Mucosa of descending colon (tissue), 3 donors: Measurements from ENCODE around the gene POLR3H. TPM values are rescaled to one million over a fixed set of nuclear protein-coding genes. Genes with fewer than 3 reads are reported as not detected.

ENCODE experiments used
- ATAC-seq: fragments of 200-7000 bp; cut with Tn5 transposase; one replicate; pipeline ENCODE4 v1.9.1; 2020; ENCODE audit warnings: mild to moderate bottlenecking, moderate library complexity
- DNase-seq, 3 donors: peaks; one replicate each; pipeline ENCODE4 v3.0.0-alpha.2; 2020
- H3K36me3 ChIP-seq: fragments of 200-600 bp; one replicate; pipeline ENCODE4 v1.8.0; 2021; ENCODE audit warnings: low read depth, mild to moderate bottlenecking
- H3K4me1 ChIP-seq: fragments of 200-600 bp; one replicate; pipeline ENCODE4 v1.8.0; 2021; ENCODE audit warnings: low read depth, mild to moderate bottlenecking
- H3K4me3 ChIP-seq: fragments of 200-600 bp; one replicate; pipeline ENCODE4 v1.8.0; 2021; ENCODE audit warnings: mild to moderate bottlenecking
- H3K9me3 ChIP-seq: fragments of 200-600 bp; one replicate; pipeline ENCODE4 v1.8.0; 2021; ENCODE audit warnings: mild to moderate bottlenecking
- intact Hi-C, 2 donors: fragments of 100-400 bp; cut with DNase I in 1 of 2; cut with micrococcal nuclease in 1 of 2; formaldehyde crosslinking; loops; one replicate each; pipeline versions ENCODE4 v1.11.0 to v1.11.1; 2022; cut with DNase I, micrococcal nuclease
- total RNA-seq, 3 donors: library from RNA; stranded (reverse); fragmentation: NEBNext Ultra II Directional in 2 of 3; extraction: Animal tissue kit (Norgen Biotek cat#: 25700) in 2 of 3; gene quantifications; one replicate each; pipeline versions ENCODE4 v1.2.1 to v1.2.4, GENCODE V29; 2021 to 2023
- TF ChIP-seq, protein P1 (sequence below): fragments of 200-600 bp; IDR thresholded peaks from one replicate; pipeline ENCODE4 v1.8.0; 2022; ENCODE audit warnings: antibody characterized with exemption, mild to moderate bottlenecking
- donor health status: DM: no; HTN: no; CAD: no; lungs with moderate emphysema.
- donor health status: DM: no; HTN: no; CAD: no.
- donor health status: DM: no; HTN: yes; CAD: no.

POLR3H gene
- total RNA-seq, 3 donors from 2014 or later = 12.4 to 26.1 (median 15.7) TPM

- Histone ChIP-seq H3K36me3 (no peaks in the 10 kb centered on the region), H3K4me1 (peaks cover 5% of the 10 kb centered on the region), H3K4me3 (no peak overlapping the region), H3K9me3 (no peaks in the 10 kb centered on the region)
- TF ChIP-seq, protein P1, sequence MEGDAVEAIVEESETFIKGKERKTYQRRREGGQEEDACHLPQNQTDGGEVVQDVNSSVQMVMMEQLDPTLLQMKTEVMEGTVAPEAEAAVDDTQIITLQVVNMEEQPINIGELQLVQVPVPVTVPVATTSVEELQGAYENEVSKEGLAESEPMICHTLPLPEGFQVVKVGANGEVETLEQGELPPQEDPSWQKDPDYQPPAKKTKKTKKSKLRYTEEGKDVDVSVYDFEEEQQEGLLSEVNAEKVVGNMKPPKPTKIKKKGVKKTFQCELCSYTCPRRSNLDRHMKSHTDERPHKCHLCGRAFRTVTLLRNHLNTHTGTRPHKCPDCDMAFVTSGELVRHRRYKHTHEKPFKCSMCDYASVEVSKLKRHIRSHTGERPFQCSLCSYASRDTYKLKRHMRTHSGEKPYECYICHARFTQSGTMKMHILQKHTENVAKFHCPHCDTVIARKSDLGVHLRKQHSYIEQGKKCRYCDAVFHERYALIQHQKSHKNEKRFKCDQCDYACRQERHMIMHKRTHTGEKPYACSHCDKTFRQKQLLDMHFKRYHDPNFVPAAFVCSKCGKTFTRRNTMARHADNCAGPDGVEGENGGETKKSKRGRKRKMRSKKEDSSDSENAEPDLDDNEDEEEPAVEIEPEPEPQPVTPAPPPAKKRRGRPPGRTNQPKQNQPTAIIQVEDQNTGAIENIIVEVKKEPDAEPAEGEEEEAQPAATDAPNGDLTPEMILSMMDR = no peak
- intact Hi-C loops = loop anchor here in 1 of 2 donors (10.0 kb wide), 1 partner anchor 46 kb away; no protein-coding TSS in a partner anchor
- ATAC-seq = no peak
- no peak for DNase-seq
These were observed 4.6 kb upstream of the POLR3H start for GRCh38 chr22:41548830-41549211.

DNA sequence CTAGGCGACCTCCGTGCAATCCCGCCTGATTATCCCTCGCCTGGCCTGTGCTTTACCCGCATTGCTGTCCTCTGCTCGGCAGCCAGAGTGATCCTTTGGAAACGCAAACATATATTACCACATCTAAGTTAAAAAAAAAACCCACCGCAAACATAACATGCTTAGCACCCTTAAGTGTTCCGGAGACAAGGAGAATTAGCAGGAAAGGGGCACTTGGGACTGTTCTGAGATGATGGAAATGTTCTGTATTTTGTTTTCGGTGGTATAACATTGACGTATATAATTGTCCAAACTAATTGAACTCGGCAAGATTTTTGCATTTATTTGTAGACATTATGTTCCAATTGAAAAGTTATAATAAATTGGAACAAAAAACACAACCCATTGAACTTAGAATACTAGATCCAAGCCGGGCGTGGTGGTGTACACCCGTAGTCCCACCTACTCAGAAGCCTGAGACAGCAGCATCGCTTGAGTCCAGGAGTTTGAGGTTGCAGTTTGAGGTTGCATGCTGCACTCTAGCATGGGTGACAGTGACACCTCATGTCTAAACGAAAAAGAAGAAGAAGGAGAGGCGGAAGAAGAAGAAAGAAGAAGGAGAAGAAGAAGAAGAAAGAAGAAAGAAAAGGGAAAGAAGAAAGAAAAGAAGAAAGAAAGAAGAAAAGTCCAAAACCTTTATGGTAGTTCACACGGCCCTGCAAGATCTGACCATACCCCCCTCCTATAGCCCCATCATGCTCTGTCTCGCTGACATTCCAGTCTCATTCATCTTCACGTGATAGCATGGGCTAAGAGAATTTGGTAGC is 604 bp upstream of the POLR3H start:
- no peak for DNase-seq
- intact Hi-C loops = loop anchor here in 1 of 2 donors (10.0 kb wide), 1 partner anchor 50 kb away; no protein-coding TSS in a partner anchor
- Histone ChIP-seq H3K4me3 (peak overlapping the region; percentile 60), H3K36me3 (no peaks in the 10 kb centered on the region), H3K4me1 (peaks cover 21% of the 10 kb centered on the region), H3K9me3 (no peaks in the 10 kb centered on the region)
- no peak for ATAC-seq
- TF ChIP-seq, protein P1 = no peak

DNA sequence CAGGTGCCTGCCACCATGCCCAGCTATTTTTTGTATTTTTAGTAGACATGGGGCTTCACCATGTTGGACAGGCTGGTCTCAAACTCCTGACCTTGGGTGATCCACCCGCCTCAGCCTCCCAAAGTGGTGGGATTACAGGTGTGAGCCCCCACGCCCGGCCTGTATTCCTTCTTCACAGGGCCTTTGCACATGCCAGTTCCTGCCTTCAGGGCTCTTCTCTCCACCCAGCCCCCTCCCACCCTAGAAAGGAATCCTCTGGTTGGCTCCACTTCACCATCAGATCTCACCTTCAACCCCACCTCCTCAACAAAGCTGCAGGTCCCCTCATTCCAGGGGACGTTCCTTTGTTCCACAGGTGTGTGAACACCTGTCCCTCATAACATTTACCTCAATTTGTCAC is 2.0 kb downstream of the POLR3H start:
- intact Hi-C loops = loop anchor here in 1 of 2 donors (10.0 kb wide), 1 partner anchor 53 kb away; no protein-coding TSS in a partner anchor
- ATAC-seq (no peak), DNase-seq (no peak)
- Histone ChIP-seq H3K36me3 (no peaks in the 10 kb centered on the region), H3K4me3 (no peak overlapping the region), H3K4me1 (peaks cover 21% of the 10 kb centered on the region), H3K9me3 (no peaks in the 10 kb centered on the region)
- TF ChIP-seq, protein P1 = no peak

GRCh38 chr22:41541484-41541883 is 2.8 kb downstream of the POLR3H start:
- intact Hi-C loops = loop anchor here in 1 of 2 donors (10.0 kb wide), 1 partner anchor 53 kb away; no protein-coding TSS in a partner anchor
- H3K4me3 ChIP-seq = no peak overlapping the region
- TF ChIP-seq, protein P1 = no peak
- H3K9me3 ChIP-seq = no peaks in the 10 kb centered on the region
- DNase-seq (no peak), ATAC-seq (no peak)
- no peaks in the 10 kb centered on the region for H3K36me3 ChIP-seq
- peaks cover 21% of the 10 kb centered on the region for H3K4me1 ChIP-seq

DNA sequence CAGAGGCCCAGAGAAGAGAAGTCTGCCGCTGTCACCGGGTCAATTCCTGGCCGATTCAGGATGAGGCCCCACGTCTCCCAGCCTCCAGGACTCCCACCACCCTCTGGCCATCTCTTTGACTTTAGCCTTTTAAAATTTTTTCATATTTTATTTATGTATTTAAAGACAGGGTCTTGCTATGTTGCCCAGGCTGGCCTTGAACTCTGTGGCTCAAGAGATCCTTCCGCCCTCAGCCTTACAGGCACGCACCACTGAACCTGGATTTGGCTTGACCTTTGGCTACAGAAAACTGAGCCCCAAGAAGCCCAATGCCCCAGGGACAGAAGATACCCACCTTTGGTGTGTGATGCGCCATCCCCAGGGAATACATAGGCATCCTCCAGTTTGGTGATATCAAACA is 3.9 kb downstream of the POLR3H start:
- no peaks in the 10 kb centered on the region for H3K36me3 ChIP-seq
- no peak overlapping the region for H3K4me3 ChIP-seq
- H3K4me1 ChIP-seq = peaks cover 21% of the 10 kb centered on the region
- TF ChIP-seq, protein P1 = no peak
- DNase-seq = no peak
- intact Hi-C loops = loop anchor here in 1 of 2 donors (10.0 kb wide), 1 partner anchor 54 kb away; no protein-coding TSS in a partner anchor
- no peaks in the 10 kb centered on the region for H3K9me3 ChIP-seq
- ATAC-seq = no peak
